WTC11 (cell line): ENCODE data around the gene KDM2B. TPM values are rescaled to one million over a fixed set of nuclear protein-coding genes. Genes with fewer than 3 reads are reported as not detected.
A peak's percentile ranks its signal among the peaks of the same experiment; 100 is the strongest.

ENCODE experiments used
- ATAC-seq: fragments of 200-7000 bp; cut with Tn5 transposase; 2 replicates; pipeline ENCODE4 v1.10.0; 2021; ENCODE audit warnings: mild to moderate bottlenecking, moderate library complexity
- CTCF ChIA-PET: fragments of 300-600 bp; sonication (Branson Sonifier 250); formaldehyde crosslinking; loops from one replicate; lab custom pipeline; 2021; ENCODE audit warnings: antibody characterized with exemption; lab: Charles Lee
- POLR2A ChIA-PET: fragments of 350-600 bp; sonication (Branson Sonifier 250); formaldehyde crosslinking; loops from one replicate; lab custom pipeline; 2021; ENCODE audit warnings: antibody characterized with exemption; lab: Charles Lee
- DNase-seq: peaks from one replicate; pipeline ENCODE4 v3.0.0; 2021; ENCODE audit warnings: low spot score
- H3K27ac Mint-ChIP-seq: 2 replicates; pipeline ENCODE4 v1.8.0; 2021; ENCODE audit warnings: mixed read lengths
- H3K27me3 Mint-ChIP-seq: 2 replicates; pipeline ENCODE4 v1.8.0; 2021; ENCODE audit warnings: low read depth, mild to moderate bottlenecking, moderate library complexity, mixed read lengths
- H3K36me3 Mint-ChIP-seq: 2 replicates; pipeline ENCODE4 v1.8.0; 2021; ENCODE audit warnings: mixed read lengths
- H3K4me1 Mint-ChIP-seq: 2 replicates; pipeline ENCODE4 v1.8.0; 2022; ENCODE audit warnings: mixed read lengths
- H3K4me3 Mint-ChIP-seq: 2 replicates; pipeline ENCODE4 v1.8.0; 2021; ENCODE audit warnings: mild to moderate bottlenecking, moderate library complexity, mixed read lengths
- H3K9me3 Mint-ChIP-seq: 2 replicates; pipeline ENCODE4 v1.8.0; 2021; ENCODE audit warnings: mixed read lengths
- AR ChIP-seq: fragments of 250-450 bp; sonication (Bioruptor Pico); IDR thresholded peaks from 2 replicates; pipeline ENCODE4 v1.9.0; 2021; ENCODE audit warnings: mild to moderate bottlenecking
- ATF1 ChIP-seq: sonication (generic); formaldehyde crosslinking; IDR thresholded peaks from 2 replicates; pipeline ENCODE4 v1.8.1; 2023; ENCODE audit warnings: mild to moderate bottlenecking, moderate library complexity, missing genetic modification reagents
- E2F1 ChIP-seq: sonication (generic); formaldehyde crosslinking; IDR thresholded peaks from 2 replicates; pipeline ENCODE4 v1.8.0; 2022; ENCODE audit warnings: mild to moderate bottlenecking, missing genetic modification reagents
- ELF4 ChIP-seq: sonication (generic); formaldehyde crosslinking; IDR thresholded peaks from 2 replicates; pipeline ENCODE4 v1.8.1; 2022; ENCODE audit warnings: low read depth, mild to moderate bottlenecking, moderate library complexity, missing genetic modification reagents
- FOXK1 ChIP-seq: sonication (generic); formaldehyde crosslinking; IDR thresholded peaks from 2 replicates; pipeline ENCODE4 v1.8.0; 2022; ENCODE audit warnings: mild to moderate bottlenecking, moderate library complexity, missing genetic modification reagents
- IRF2 ChIP-seq: sonication (generic); formaldehyde crosslinking; IDR thresholded peaks from 2 replicates; pipeline ENCODE4 v1.8.0; 2022; ENCODE audit warnings: low read depth, missing genetic modification reagents, borderline replicate concordance
- NR2C2 ChIP-seq: sonication (generic); formaldehyde crosslinking; IDR thresholded peaks from 2 replicates; pipeline ENCODE4 v1.8.0; 2022; ENCODE audit warnings: mild to moderate bottlenecking, missing genetic modification reagents
- OVOL2 ChIP-seq: fragments of 250-450 bp; sonication (Bioruptor Pico); IDR thresholded peaks from 2 replicates; pipeline ENCODE4 v1.9.0; 2021; ENCODE audit warnings: mild to moderate bottlenecking, borderline replicate concordance
- PRRX2 ChIP-seq: fragments of 250-450 bp; sonication (Bioruptor Pico); IDR thresholded peaks from 2 replicates; pipeline ENCODE4 v1.8.0; 2021; ENCODE audit warnings: mild to moderate bottlenecking
- RORB ChIP-seq: fragments of 250-450 bp; sonication (Bioruptor Pico); IDR thresholded peaks from 2 replicates; pipeline ENCODE4 v1.9.0; 2021; ENCODE audit warnings: mild to moderate bottlenecking
- SMAD4 ChIP-seq: sonication (generic); formaldehyde crosslinking; IDR thresholded peaks from 2 replicates; pipeline ENCODE4 v1.8.0; 2022; ENCODE audit warnings: mild to moderate bottlenecking, missing genetic modification reagents
- SOX15 ChIP-seq: fragments of 250-450 bp; sonication (Bioruptor Pico); IDR thresholded peaks from 2 replicates; pipeline ENCODE4 v1.9.0; 2021; ENCODE audit warnings: mild to moderate bottlenecking
- TEAD1 ChIP-seq: sonication (generic); formaldehyde crosslinking; IDR thresholded peaks from 2 replicates; pipeline ENCODE4 v1.8.0; 2022; ENCODE audit warnings: mild to moderate bottlenecking, missing genetic modification reagents
- ZMAT4 ChIP-seq: fragments of 250-450 bp; sonication (Bioruptor Pico); IDR thresholded peaks from 2 replicates; pipeline ENCODE4 v1.9.0; 2021; ENCODE audit warnings: mild to moderate bottlenecking
- total RNA-seq: library from RNA; stranded (reverse); gene quantifications from 3 replicates; pipeline ENCODE4 v1.2.3, GENCODE V29; 2021
- TF ChIP-seq, protein P1 (sequence below): sonication (generic); formaldehyde crosslinking; conservative IDR thresholded peaks from 2 replicates; pipeline ENCODE4 v1.8.1; 2022; ENCODE audit warnings: mild to moderate bottlenecking, missing genetic modification reagents
- TF ChIP-seq, protein P2 (sequence below): sonication (generic); formaldehyde crosslinking; IDR thresholded peaks from 2 replicates; pipeline ENCODE4 v1.8.0; 2023; ENCODE audit warnings: mild to moderate bottlenecking, missing genetic modification reagents
- TF ChIP-seq, protein P3 (sequence below): fragments of 200-600 bp; IDR thresholded peaks from 2 replicates; pipeline ENCODE4 v1.8.0; 2022; ENCODE audit warnings: antibody characterized with exemption
- TF ChIP-seq, protein P4 (sequence below): sonication (generic); formaldehyde crosslinking; IDR thresholded peaks from 2 replicates; pipeline ENCODE4 v1.8.1; 2022; ENCODE audit warnings: mild to moderate bottlenecking, moderate library complexity, missing genetic modification reagents

The KDM2B gene
- total RNA-seq, 1 experiment from 2014 or later = 147 TPM

DNA sequence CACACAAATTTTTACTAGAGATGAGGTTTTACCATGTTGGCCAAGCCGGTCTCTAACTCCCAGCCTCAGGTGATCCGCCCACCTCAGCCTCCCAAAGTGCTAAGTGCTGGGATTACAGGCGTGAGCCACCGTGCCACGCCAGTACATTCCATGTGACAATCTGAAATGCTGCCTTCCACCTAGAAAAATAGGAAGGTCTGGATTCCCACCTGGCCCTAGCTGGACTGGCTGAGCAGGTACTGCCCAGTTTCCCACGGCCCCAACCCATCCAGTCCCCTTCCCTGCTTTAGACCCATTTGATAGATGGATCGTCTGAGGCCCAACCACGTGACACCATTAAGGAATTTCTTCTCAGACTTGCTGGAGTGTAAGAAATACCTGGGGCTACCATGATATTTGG lies 55.4 kb downstream of the KDM2B start:
- POLR2A ChIA-PET = no interaction called here
- H3K27ac Mint-ChIP-seq = peak overlapping the region; percentile 49; the same call in 1 of the 2 replicates
- no peak for DNase-seq
- no peak overlapping the region for H3K4me3 Mint-ChIP-seq
- TF ChIP-seq RORB (CRISPR knock-in tag) (no peak), AR (CRISPR knock-in tag) (no peak), E2F1 (CRISPR knock-in tag) (no peak), IRF2 (no peak), TEAD1 (no peak), FOXK1 (no peak), NR2C2 (CRISPR knock-in tag) (no peak), ATF1 (no peak)
- TF ChIP-seq, protein P1, sequence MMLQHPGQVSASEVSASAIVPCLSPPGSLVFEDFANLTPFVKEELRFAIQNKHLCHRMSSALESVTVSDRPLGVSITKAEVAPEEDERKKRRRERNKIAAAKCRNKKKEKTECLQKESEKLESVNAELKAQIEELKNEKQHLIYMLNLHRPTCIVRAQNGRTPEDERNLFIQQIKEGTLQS (CRISPR knock-in tag) = no peak
- TF ChIP-seq, protein P2, sequence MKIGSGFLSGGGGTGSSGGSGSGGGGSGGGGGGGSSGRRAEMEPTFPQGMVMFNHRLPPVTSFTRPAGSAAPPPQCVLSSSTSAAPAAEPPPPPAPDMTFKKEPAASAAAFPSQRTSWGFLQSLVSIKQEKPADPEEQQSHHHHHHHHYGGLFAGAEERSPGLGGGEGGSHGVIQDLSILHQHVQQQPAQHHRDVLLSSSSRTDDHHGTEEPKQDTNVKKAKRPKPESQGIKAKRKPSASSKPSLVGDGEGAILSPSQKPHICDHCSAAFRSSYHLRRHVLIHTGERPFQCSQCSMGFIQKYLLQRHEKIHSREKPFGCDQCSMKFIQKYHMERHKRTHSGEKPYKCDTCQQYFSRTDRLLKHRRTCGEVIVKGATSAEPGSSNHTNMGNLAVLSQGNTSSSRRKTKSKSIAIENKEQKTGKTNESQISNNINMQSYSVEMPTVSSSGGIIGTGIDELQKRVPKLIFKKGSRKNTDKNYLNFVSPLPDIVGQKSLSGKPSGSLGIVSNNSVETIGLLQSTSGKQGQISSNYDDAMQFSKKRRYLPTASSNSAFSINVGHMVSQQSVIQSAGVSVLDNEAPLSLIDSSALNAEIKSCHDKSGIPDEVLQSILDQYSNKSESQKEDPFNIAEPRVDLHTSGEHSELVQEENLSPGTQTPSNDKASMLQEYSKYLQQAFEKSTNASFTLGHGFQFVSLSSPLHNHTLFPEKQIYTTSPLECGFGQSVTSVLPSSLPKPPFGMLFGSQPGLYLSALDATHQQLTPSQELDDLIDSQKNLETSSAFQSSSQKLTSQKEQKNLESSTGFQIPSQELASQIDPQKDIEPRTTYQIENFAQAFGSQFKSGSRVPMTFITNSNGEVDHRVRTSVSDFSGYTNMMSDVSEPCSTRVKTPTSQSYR (CRISPR knock-in tag) = no peak
- TF ChIP-seq, all 79 proteins: peak for 0
- Mint-ChIP-seq H3K9me3 (no peaks in the 10 kb centered on the region), H3K27me3 (no peaks in the 10 kb centered on the region), H3K36me3 (peaks cover 26% of the 10 kb centered on the region), H3K4me1 (peaks cover 15% of the 10 kb centered on the region)
- ATAC-seq = no peak
- CTCF ChIA-PET = interaction anchor here (1.0 kb wide), 1 partner anchor 47 kb away, joined by 3 read pairs; no protein-coding TSS in a partner anchor

GRCh38 chr12:121524196-121524916 lies 56.5 kb downstream of the KDM2B start:
- ChIA-PET POLR2A (no interaction called here), CTCF (no interaction called here)
- H3K4me1 Mint-ChIP-seq = peaks cover 14% of the 10 kb centered on the region
- no peaks in the 10 kb centered on the region for H3K27me3 Mint-ChIP-seq
- no peak overlapping the region for H3K4me3 Mint-ChIP-seq
- no peaks in the 10 kb centered on the region for H3K9me3 Mint-ChIP-seq
- H3K36me3 Mint-ChIP-seq = peaks cover 28% of the 10 kb centered on the region
- peak overlapping the region; percentile 93 for H3K27ac Mint-ChIP-seq
- ATAC-seq (no peak; the same call in 1 of the 2 replicates), DNase-seq (no peak)
- no peak for TF ChIP-seq OVOL2 (CRISPR knock-in tag)

DNA sequence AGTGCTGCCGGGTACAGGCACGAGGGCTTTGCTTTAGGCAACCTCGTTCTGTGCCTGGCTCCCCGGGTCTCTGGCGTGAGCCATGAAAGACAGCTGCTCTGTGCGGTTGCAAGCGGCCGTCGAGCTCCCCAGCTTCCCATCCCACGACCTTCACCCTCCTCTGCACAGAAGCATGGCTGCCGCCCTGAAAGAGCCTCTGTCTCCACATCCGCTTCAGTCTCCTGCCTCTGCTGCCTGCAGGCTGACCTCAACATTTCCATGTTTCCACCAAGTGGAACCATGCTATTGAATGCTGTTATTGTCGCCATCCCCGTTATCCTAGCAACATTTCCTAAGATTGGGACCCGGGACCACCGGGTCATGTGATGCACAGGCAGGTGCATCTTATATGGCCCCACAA lies 57.1 kb downstream of the KDM2B start:
- peaks cover 14% of the 10 kb centered on the region for H3K4me1 Mint-ChIP-seq
- ChIA-PET POLR2A (no interaction called here), CTCF (no interaction called here)
- no peak for TF ChIP-seq SOX15 (CRISPR knock-in tag)
- TF ChIP-seq ELF4 (CRISPR knock-in tag) = no peak
- TF ChIP-seq, protein P3, sequence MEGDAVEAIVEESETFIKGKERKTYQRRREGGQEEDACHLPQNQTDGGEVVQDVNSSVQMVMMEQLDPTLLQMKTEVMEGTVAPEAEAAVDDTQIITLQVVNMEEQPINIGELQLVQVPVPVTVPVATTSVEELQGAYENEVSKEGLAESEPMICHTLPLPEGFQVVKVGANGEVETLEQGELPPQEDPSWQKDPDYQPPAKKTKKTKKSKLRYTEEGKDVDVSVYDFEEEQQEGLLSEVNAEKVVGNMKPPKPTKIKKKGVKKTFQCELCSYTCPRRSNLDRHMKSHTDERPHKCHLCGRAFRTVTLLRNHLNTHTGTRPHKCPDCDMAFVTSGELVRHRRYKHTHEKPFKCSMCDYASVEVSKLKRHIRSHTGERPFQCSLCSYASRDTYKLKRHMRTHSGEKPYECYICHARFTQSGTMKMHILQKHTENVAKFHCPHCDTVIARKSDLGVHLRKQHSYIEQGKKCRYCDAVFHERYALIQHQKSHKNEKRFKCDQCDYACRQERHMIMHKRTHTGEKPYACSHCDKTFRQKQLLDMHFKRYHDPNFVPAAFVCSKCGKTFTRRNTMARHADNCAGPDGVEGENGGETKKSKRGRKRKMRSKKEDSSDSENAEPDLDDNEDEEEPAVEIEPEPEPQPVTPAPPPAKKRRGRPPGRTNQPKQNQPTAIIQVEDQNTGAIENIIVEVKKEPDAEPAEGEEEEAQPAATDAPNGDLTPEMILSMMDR = no peak
- no peak for TF ChIP-seq PRRX2 (CRISPR knock-in tag)
- TF ChIP-seq ZMAT4 = no peak
- TF ChIP-seq SMAD4 (CRISPR knock-in tag) = no peak
- TF ChIP-seq, protein P1 (CRISPR knock-in tag) = no peak
- TF ChIP-seq, protein P4, sequence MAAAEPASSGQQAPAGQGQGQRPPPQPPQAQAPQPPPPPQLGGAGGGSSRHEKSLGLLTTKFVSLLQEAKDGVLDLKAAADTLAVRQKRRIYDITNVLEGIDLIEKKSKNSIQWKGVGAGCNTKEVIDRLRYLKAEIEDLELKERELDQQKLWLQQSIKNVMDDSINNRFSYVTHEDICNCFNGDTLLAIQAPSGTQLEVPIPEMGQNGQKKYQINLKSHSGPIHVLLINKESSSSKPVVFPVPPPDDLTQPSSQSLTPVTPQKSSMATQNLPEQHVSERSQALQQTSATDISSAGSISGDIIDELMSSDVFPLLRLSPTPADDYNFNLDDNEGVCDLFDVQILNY (CRISPR knock-in tag) = no peak
- TF ChIP-seq, all 79 proteins: peak for 0
- no peak overlapping the region for H3K4me3 Mint-ChIP-seq
- ATAC-seq (no peak), DNase-seq (no peak)
- H3K36me3 Mint-ChIP-seq = peaks cover 28% of the 10 kb centered on the region
- peak overlapping the region; percentile 93 for H3K27ac Mint-ChIP-seq
- no peaks in the 10 kb centered on the region for H3K27me3 Mint-ChIP-seq
- no peaks in the 10 kb centered on the region for H3K9me3 Mint-ChIP-seq
